Measurements from ENCODE around the gene DSCAML1. TPM values are rescaled to one million over a fixed set of nuclear protein-coding genes. Genes with fewer than 3 reads are reported as not detected.

DSCAML1 gene
- total and polyA plus RNA-seq, 2 of the 8 experiments (the other 6 are each of a cell fraction or from before 2014, with no cell fraction given): 0.19 to 0.24 TPM

GRCh38 chr11:117471776-117472175 lies 325.2 kb downstream of the DSCAML1 start:
- no peak overlapping the region; the same call in 1 of the 2 replicates for H2BK15ac ChIP-seq (ENCODE audit: low read length)
- H2AFZ ChIP-seq (ENCODE audit: low read length): no peak overlapping the region
- no peaks in the 10 kb centered on the region for H3K79me1 ChIP-seq (ENCODE audit: low read depth, low read length)
- no peak overlapping the region for H4K8ac ChIP-seq (ENCODE audit: extremely low read depth, insufficient read depth, low read length)
- H4K91ac ChIP-seq (replicated peaks; ENCODE audit: insufficient read length, low read length): peak overlapping the region; percentile 70
- H3K79me2 ChIP-seq (ENCODE audit: control insufficient read depth in 1 of 2, insufficient read depth in 2 of 2, low read length in 2 of 2): no peaks in the 10 kb centered on the region
- H3K9ac ChIP-seq (replicated peaks in 1 of 4; ENCODE audit: extremely low read depth in 1 of 4, low read depth in 3 of 4, low read length in 3 of 4): no peak overlapping the region
- H4K5ac ChIP-seq (ENCODE audit: insufficient read length, low read depth, low read length): no peak overlapping the region
- CTCF ChIA-PET (ENCODE audit: partially characterized antibody): interaction anchor here (0.7 to 6.3 kb wide), 4 partner anchors 12 to 46 kb away, joined by 3 to 38 read pairs (median 6); no protein-coding TSS in a partner anchor
- 91% methylated on average over 7 of the region's 7 CpGs; no CpG with 5 or more reads in 1 of the 2 experiments for WGBS, 2 experiments (ENCODE audit: extremely low coverage in 1 of 2, insufficient coverage in 1 of 2, insufficient read length in 1 of 2, insufficient replicate concordance in 2 of 2, low coverage in 1 of 2, low lambda C conversion rate in 2 of 2, missing lambda C conversion rate in 1 of 2)
- H3K14ac ChIP-seq (ENCODE audit: insufficient read length): no peak overlapping the region
- H3K56ac ChIP-seq (replicated peaks; ENCODE audit: insufficient read length, low read depth, low read length): no peak overlapping the region
- no peaks in the 10 kb centered on the region for H4K20me1 ChIP-seq (replicated peaks in 1 of 2; ENCODE audit: control insufficient read depth in 1 of 2, insufficient read depth in 2 of 2, low read length in 2 of 2)
- no peak overlapping the region for H3K23ac ChIP-seq (ENCODE audit: insufficient read length)
- DNase-seq (ENCODE audit: low read depth in 1 of 2, low spot score in 2 of 2) (no peak), FAIRE-seq (no peak)
- H3K27me3 ChIP-seq (replicated peaks in 1 of 4; ENCODE audit: control insufficient read depth in 3 of 4, extremely low read depth in 1 of 4, insufficient read depth in 3 of 4, low read length in 3 of 4): no peaks in the 10 kb centered on the region; a peak in 1 of 7 replicates
- H3K4me2 ChIP-seq (ENCODE audit: insufficient read depth in 1 of 2, low read depth in 2 of 2, low read length in 2 of 2): no peak overlapping the region
- no peak overlapping the region for H3K4ac ChIP-seq (replicated peaks; ENCODE audit: insufficient read length, low read depth, low read length)
- 0 out of 2 replicates have a peak overlapping the region, but pooled peaks have one; percentile 7 for H2BK5ac ChIP-seq (ENCODE audit: low read depth, low read length)
- no peaks in the 10 kb centered on the region; a peak in 1 of 8 replicates for H3K36me3 ChIP-seq (ENCODE audit: control insufficient read depth in 2 of 4, insufficient read depth in 4 of 4, low read length in 3 of 4)
- H3K23me2 ChIP-seq (ENCODE audit: low read depth, low read length): no peaks in the 10 kb centered on the region
- H2BK120ac ChIP-seq (replicated peaks; ENCODE audit: low read depth, low read length): no peak overlapping the region
- H3K27ac ChIP-seq (ENCODE audit: low read depth, low read length): no peak overlapping the region
- POLR2A ChIA-PET (ENCODE audit: partially characterized antibody): no interaction called here
- H3K9me3 ChIP-seq (ENCODE audit: insufficient read depth in 2 of 2, low read depth in 1 of 2, low read length in 1 of 2): no peaks in the 10 kb centered on the region
- peaks cover 2 to 16% (median 7%) of the 10 kb centered on the region in 4 experiments; a peak in 6 of 7 replicates for H3K4me1 ChIP-seq (replicated peaks in 1 of 4; ENCODE audit: control insufficient read depth in 3 of 4, insufficient read depth in 4 of 4, low read length in 3 of 4)
- no peak overlapping the region; the same call in 1 of the 2 replicates for H2BK12ac ChIP-seq (ENCODE audit: low read depth, low read length)
- H3K4me3 ChIP-seq (ENCODE audit: extremely low read depth in 1 of 4, insufficient read depth in 2 of 4, low read depth in 3 of 4, low read length in 4 of 4): no peak overlapping the region
- H3K18ac ChIP-seq (ENCODE audit: extremely low read depth, low read length): no peak overlapping the region
- peak overlapping the region; percentile 84; the same call in 1 of the 2 replicates for H2BK20ac ChIP-seq (ENCODE audit: low read length)
- no peak overlapping the region for H2AK5ac ChIP-seq (ENCODE audit: low read depth, low read length)
- TF ChIP-seq JUN (IDR thresholded peaks at IDR 0.05; ENCODE audit: low read depth, low read length) (no peak), SUZ12 (IDR thresholded peaks at IDR 0.05; ENCODE audit: low read length) (no peak), TBP (IDR thresholded peaks at IDR 0.05; ENCODE audit: low read depth, low read length) (no peak), CTBP2 (IDR thresholded peaks at IDR 0.05; ENCODE audit: borderline replicate concordance, insufficient read depth, insufficient read length, low read length) (no peak), GABPA (IDR thresholded peaks at IDR 0.05; ENCODE audit: borderline replicate concordance, insufficient read depth, low read length) (no peak)

Measured in H1 (cell line).